HG02973 (cell line): ENCODE measurements around the gene FAM83G.
A peak's percentile ranks its signal among the peaks of the same experiment; 100 is the strongest.
"Not testable (repeated sequence)": the region's sequence is repeated elsewhere in the genome, so short reads cannot be mapped to it uniquely, and the experiment has no call there.

Experiments
- ATAC-seq: cut with Tn5 transposase; IDR thresholded peaks from one replicate; pipeline ENCODE4 v1.9.1; 2021; ENCODE audit warnings: moderate library complexity; ENCODE audit not compliant: unreplicated experiment

The FAM83G gene

GRCh38 chr17:19004421-19005136, at the start of gene FAM83G:
Gene FAM83G (minus strand): TSS chr17:19004764. CDS start chr17:19004041, 723 bp downstream.
- ATAC-seq = peak; percentile 62

DNA sequence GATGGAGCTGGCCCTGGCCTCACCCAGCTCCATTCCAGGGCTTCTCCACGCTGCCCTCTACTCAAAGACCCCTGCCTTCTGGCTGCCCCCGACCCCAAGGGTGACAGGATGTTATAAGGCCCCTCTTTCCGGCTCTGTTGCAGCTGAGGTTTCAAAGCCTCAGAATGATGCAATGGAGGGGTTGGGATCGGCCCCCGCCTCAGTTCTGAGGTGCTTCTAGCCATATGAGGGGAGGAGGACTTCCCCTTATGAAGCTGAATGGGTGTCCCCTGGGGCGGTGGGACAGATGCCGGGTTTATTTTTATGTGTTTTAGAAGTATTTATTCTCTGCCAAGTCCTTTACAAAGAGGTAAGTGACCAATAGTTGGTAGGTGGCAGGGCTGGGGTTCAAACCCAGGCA, 44.3 kb upstream of the FAM83G start:
- ATAC-seq = not testable (repeated sequence)

GRCh38 chr17:19047510-19047909, 42.9 kb upstream of the FAM83G start:
- ATAC-seq = not testable (repeated sequence)

DNA sequence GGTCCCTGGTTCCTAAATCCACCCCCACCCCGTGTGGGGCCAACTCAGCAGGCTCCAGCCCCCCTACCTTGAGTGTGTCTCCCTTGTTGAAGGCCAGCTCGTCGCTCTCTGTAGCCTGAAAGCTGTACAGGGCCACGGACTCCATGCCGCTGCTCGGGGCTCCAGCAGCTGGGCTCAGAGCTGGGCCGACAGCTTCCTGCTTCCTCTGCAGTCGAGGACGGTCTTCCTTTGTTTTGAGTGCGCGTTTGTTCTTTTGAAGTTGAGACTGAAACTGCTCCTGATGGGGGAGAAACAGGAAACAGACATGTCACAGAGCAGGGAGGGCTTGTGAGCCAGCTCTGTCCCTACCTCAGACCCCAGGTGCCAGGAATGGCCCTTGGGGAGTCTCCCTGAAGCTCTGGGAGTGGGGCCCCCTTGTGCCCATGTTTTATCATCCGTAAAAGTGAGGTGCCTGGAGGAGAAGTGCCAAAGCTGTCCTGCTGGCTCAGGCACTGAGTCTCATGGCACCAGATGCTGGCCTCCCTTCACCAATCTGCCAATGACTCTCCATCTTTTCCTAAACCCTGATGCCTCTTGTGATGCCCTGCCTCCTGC, 42.3 kb upstream of the FAM83G start, which contains the start of gene GRAP:
Gene GRAP, minus strand, starts transcription at position 176 of the 594 bp plus-strand sequence. Its CDS starts 31 bp downstream, at position 145.
- not testable (repeated sequence) for ATAC-seq

DNA sequence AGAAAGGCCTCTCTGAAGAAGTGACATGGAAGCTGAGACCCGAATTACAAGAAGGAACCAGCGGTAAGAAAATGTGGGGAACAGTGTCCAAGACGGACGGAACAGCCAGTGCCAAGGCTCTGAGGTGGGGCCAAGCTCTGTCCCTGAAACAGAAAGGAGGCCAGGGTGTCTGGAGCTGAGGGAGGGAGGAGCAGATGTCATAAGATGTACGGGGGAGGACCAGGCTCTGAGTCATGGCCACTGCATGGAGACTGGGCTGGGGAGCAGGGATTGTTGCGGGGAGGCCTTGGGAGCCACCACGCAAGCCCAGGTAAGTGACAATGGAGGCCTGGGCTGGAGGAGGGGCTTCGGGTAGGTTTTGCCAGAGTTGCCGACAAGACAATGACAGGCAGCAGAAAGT, 40.1 kb upstream of the FAM83G start:
- not testable (repeated sequence) for ATAC-seq

DNA sequence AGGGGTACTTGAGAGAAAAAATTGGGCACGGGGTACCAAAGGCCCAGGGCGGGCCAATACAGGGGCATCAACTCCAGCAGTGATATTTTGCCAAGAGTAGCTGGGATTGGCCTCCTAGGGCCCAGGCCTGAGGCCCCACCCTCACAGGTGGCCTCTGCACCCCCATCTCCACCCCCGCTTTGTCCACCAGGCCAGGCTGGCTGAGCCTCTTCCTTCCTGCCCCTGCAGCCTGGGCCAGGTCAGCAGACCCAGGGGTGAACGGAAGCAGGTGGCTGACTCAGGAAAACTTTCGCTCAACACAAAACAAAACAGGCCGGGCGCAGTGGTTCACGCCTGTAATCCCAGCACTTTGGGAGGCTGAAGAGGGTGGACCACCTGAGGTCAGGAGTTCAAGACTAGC, 38.5 kb upstream of the FAM83G start:
- not testable (repeated sequence) for ATAC-seq

DNA sequence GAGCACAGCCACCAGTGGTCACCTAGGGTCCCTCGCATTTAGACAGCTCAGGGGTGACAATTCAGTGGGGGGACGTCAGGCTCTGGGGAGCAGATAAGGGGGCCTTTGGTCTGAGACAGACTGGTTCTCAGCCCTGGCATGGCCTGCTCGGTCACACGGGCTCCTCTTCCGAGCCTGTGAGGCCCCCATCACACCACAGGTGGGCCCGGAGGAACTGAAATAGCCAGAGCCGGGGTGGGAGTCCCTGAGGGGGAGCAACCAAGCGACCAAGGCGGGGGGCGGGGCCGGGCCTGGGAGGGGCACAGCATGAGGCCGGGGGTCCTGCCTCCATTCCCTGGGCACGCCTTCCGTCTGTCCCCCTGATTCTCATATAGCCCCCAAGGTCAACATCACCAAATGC, 37.8 kb upstream of the FAM83G start:
- ATAC-seq = not testable (repeated sequence)

DNA sequence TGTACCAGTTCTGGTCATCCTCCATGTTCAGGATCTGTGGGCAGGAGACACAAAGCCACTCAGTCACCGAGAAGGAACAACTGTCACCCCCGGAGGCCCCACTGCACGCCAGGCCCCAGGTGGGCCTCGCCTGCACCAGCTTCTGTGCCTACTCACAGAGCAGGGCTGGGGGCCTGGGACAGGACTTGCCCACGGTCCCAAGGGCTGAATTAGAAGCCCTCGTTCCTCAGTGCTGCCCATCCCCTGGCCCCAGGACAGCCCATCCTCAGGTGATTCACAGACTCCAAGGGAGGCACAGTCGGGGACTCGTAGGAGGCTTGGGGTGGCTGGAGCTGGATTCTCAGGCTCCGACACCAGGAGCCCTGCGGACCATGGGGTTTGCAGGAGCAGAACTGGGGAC, 37.3 kb upstream of the FAM83G start:
- ATAC-seq = not testable (repeated sequence)

- not testable (repeated sequence) for ATAC-seq
Measured at GRCh38 chr17:19040350-19040749, 35.8 kb upstream of the FAM83G start.

DNA sequence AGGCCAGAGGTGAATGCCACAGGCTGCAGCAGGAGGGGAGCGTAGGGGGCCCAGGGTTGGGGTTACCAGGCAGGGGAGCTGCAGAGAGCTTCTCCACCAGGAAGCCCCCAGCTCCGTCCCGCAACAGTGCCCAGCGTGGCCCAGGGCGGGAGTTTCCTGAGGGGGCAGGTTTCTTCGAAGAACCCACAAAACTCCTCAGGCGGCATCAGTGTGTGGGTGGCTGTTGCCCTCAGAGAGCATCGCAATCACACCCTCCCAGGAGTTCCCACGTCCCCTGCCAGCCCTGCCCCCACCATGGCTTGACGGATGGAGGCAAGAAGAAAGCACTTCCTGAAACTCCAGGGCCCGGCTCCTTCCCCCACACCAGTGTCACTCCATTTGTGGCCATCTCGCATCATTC, 34.2 kb upstream of the FAM83G start:
- ATAC-seq = not testable (repeated sequence)

DNA sequence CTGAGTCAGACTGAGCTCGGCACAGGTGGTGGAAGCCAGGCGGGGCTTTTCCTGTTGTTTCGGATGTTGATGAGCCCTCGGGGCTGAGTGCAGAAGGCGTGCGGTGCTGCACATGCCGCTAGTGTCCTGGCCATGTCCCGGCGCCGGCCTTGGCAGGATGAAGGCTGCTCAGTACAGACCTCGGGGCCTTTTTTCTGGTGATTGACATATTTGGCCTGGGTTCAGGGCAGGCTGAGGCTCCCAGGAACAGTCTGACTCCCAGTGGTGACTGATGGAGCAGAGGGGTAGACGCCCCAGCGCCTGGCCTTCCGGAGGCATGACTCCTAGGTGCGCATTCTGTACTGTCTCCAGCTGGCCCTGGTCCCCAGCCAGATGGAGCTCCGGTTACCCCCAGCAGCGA, 33.4 kb upstream of the FAM83G start:
- ATAC-seq = not testable (repeated sequence)

DNA sequence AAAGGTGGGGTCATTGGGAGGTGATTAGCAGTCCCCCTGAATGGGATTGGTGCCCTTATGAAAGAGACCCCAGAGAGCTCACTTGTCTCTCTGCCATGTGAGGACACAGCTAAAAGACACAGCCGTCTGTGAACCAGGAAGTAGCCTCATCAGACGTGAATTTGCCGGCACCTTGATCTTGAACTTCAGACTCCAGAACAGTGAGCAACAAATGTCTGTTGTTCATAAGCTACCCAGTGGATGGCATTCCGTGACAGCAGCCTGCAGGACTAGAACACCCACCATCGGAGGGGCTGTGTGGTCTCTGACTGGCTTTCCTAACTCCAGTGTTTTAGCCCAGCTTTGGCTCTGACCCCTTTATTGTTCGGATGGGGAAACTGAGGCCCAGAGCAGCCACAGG, 33.0 kb upstream of the FAM83G start:
- not testable (repeated sequence) for ATAC-seq

DNA sequence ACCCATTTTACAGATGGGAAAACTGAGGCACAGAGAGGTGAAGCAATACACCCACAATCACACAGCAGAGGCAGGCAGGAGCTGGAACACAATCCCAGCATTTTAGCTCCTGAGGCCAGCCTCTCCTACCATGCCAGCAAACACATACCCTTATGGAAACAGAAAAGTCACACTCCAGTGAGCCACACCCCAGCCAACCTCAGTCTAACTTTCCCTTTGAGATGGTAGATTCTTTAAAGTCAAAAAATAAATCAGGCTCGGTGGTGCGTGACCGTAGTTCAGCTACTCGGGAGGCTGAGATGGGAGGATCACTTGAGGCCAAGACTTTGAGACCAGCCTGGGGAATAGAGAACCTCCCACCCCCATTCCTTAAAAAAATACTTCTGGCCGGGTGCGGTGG, 31.6 kb upstream of the FAM83G start:
- ATAC-seq = not testable (repeated sequence)

GRCh38 chr17:19032377-19032988, 27.9 kb upstream of the FAM83G start:
- peak; percentile 37 for ATAC-seq

DNA sequence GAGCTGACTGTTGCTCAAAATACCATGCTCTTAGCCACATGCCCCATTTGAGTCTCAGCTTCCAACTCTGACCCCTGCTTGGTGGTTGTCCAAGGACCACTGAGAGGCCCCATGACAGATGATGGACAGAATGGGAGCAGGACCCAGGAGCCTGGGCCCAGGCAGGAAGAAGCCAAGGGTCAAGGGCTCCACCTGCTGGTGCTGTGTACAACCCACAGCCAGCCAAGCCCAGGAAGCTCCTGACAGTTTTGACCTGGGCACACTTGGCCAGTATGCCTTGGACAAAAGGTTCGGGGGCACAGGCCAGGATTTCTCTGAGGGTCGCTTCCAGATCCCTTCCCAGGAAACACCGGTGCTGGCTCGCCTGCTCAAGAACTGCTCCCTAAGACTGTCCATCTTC, 27.2 kb upstream of the FAM83G start:
- peak; percentile 33 for ATAC-seq

- ATAC-seq = not testable (repeated sequence)
Measured at GRCh38 chr17:19030771-19031449, 26.3 kb upstream of the FAM83G start.

- ATAC-seq = not testable (repeated sequence)
Measured at GRCh38 chr17:19029740-19030139, 25.2 kb upstream of the FAM83G start.

GRCh38 chr17:19028671-19029070, 24.1 kb upstream of the FAM83G start:
- ATAC-seq = not testable (repeated sequence)

GRCh38 chr17:19024101-19025078, 19.8 kb upstream of the FAM83G start:
- ATAC-seq = no peak
